H9 (cell line): ENCODE measurements around the gene TMEM209. TPM values are rescaled to one million over a fixed set of nuclear protein-coding genes. Genes with fewer than 3 reads are reported as not detected.
A peak's percentile ranks its signal among the peaks of the same experiment; 100 is the strongest.

Source experiments
- DNase-seq: peaks from one replicate; pipeline ENCODE4 v3.0.0-alpha.2; 2017
- H2AFZ ChIP-seq: one replicate; pipeline ENCODE4 v1.6.1; 2013; ENCODE audit warnings: mild to moderate bottlenecking, low read length, control low read depth, moderate library complexity
- H2AK5ac ChIP-seq: 2 replicates; pipeline ENCODE4 v1.6.1; 2013; ENCODE audit warnings: low read length, control low read depth, mixed read lengths; ENCODE audit not compliant: insufficient read length
- H2BK120ac ChIP-seq: one replicate; pipeline ENCODE4 v1.6.1; 2013; ENCODE audit warnings: low read depth, mild to moderate bottlenecking, low read length, control low read depth, inconsistent platforms; ENCODE audit not compliant: poor library complexity, severe bottlenecking
- H2BK12ac ChIP-seq: 2 replicates; pipeline ENCODE4 v1.6.1; 2013; ENCODE audit warnings: low read length, control low read depth, mixed read lengths, low read depth; ENCODE audit not compliant: insufficient read length
- H2BK15ac ChIP-seq: 2 replicates; pipeline ENCODE4 v1.6.1; 2013; ENCODE audit warnings: low read depth, low read length, control low read depth
- H2BK20ac ChIP-seq: one replicate; pipeline ENCODE4 v1.6.1; 2013; ENCODE audit warnings: low read depth, mild to moderate bottlenecking, low read length, control low read depth, inconsistent platforms; ENCODE audit not compliant: poor library complexity, severe bottlenecking
- H2BK5ac ChIP-seq: 2 replicates; pipeline ENCODE4 v1.6.1; 2013; ENCODE audit warnings: low read length, control low read depth, mixed read lengths; ENCODE audit not compliant: insufficient read length
- H3K14ac ChIP-seq: 2 replicates; pipeline ENCODE4 v1.6.1; 2013; ENCODE audit warnings: low read length, control low read depth; ENCODE audit not compliant: insufficient read depth
- H3K18ac ChIP-seq: 2 replicates; pipeline ENCODE4 v1.6.1; 2013; ENCODE audit warnings: low read depth, mild to moderate bottlenecking, mixed read lengths, low read length, control low read depth; ENCODE audit not compliant: insufficient read length
- H3K23ac ChIP-seq: 2 replicates; pipeline ENCODE4 v1.6.1; 2013; ENCODE audit warnings: low read length, control low read depth, mixed read lengths, low read depth; ENCODE audit not compliant: insufficient read length
- H3K23me2 ChIP-seq: 2 replicates; pipeline ENCODE4 v1.6.1; 2013; ENCODE audit warnings: low read depth, mild to moderate bottlenecking, mixed read lengths, low read length, control low read depth; ENCODE audit not compliant: insufficient read length, poor library complexity, severe bottlenecking
- H3K27ac ChIP-seq: 2 replicates; pipeline ENCODE4 v1.5.1; 2013; ENCODE audit warnings: low read length, control low read depth, mixed read lengths, low read depth; ENCODE audit not compliant: insufficient read length
- H3K27me3 ChIP-seq: 2 replicates; pipeline ENCODE4 v1.6.1; 2013; ENCODE audit warnings: low read length, control low read depth, inconsistent platforms; ENCODE audit not compliant: insufficient read depth
- H3K4ac ChIP-seq: 2 replicates; pipeline ENCODE4 v1.6.1; 2013; ENCODE audit warnings: low read depth, mild to moderate bottlenecking, control low read depth, inconsistent platforms, low read length, moderate library complexity
- H3K4me1 ChIP-seq: 2 replicates; pipeline ENCODE4 v1.6.1; 2013; ENCODE audit warnings: low read length, control low read depth, inconsistent platforms; ENCODE audit not compliant: insufficient read depth
- H3K4me2 ChIP-seq: 2 replicates; pipeline ENCODE4 v1.6.1; 2013; ENCODE audit warnings: low read length, control low read depth, mixed read lengths; ENCODE audit not compliant: insufficient read length, insufficient read depth
- H3K56ac ChIP-seq: 2 replicates; pipeline ENCODE4 v1.6.1; 2013; ENCODE audit warnings: low read depth, mild to moderate bottlenecking, mixed read lengths, low read length, control low read depth; ENCODE audit not compliant: insufficient read length
- H3K79me1 ChIP-seq: 2 replicates; pipeline ENCODE4 v1.6.1; 2013; ENCODE audit warnings: low read depth, mild to moderate bottlenecking, moderate library complexity, low read length, control low read depth, inconsistent platforms; ENCODE audit not compliant: insufficient read depth, poor library complexity, severe bottlenecking
- H3K79me2 ChIP-seq: 2 replicates; pipeline ENCODE4 v1.6.1; 2013; ENCODE audit warnings: low read length, control low read depth, inconsistent platforms; ENCODE audit not compliant: insufficient read depth
- H3K9ac ChIP-seq: 2 replicates; pipeline ENCODE4 v1.6.1; 2013; ENCODE audit warnings: low read length, control low read depth, mixed read lengths; ENCODE audit not compliant: insufficient read length; ENCODE audit errors: extremely low read depth
- H3K9me3 ChIP-seq: one replicate; pipeline ENCODE4 v1.6.1; 2013; ENCODE audit warnings: low read depth, low read length, inconsistent platforms; ENCODE audit not compliant: control insufficient read depth
- H3T11ph ChIP-seq: one replicate; pipeline ENCODE4 v1.6.1; 2013; ENCODE audit warnings: mild to moderate bottlenecking, low read length, control low read depth, inconsistent platforms
- H4K20me1 ChIP-seq: one replicate; pipeline ENCODE4 v1.6.1; 2013; ENCODE audit not compliant: control insufficient read depth, insufficient read length, insufficient read depth
- H4K5ac ChIP-seq: 2 replicates; pipeline ENCODE4 v1.6.1; 2013; ENCODE audit warnings: low read depth, mild to moderate bottlenecking, mixed read lengths, low read length, control low read depth; ENCODE audit not compliant: insufficient read length
- H4K8ac ChIP-seq: replicated peaks from 2 replicates; pipeline ENCODE4 v1.6.1; 2013; ENCODE audit warnings: low read length, control low read depth, mixed read lengths, low read depth; ENCODE audit not compliant: insufficient read length
- H4K91ac ChIP-seq: 2 replicates; pipeline ENCODE4 v1.6.1; 2013; ENCODE audit warnings: low read depth, mild to moderate bottlenecking, moderate library complexity, mixed read lengths, low read length, control low read depth; ENCODE audit not compliant: insufficient read length
- H3K27ac Mint-ChIP-seq, 3 experiments: 2 replicates in 2 of 3; 3 replicates in 1 of 3; pipeline ENCODE4 v1.8.0; 2020 to 2021; ENCODE audit warnings: mixed read lengths in 3 of 3, mild to moderate bottlenecking in 1 of 3, moderate library complexity in 1 of 3
- H3K27me3 Mint-ChIP-seq: 2 replicates; pipeline ENCODE4 v1.8.0; 2021; ENCODE audit warnings: low read depth, mild to moderate bottlenecking, moderate library complexity, mixed read lengths
- H3K36me3 Mint-ChIP-seq, 3 experiments: 2 replicates in 2 of 3; 3 replicates in 1 of 3; pipeline ENCODE4 v1.8.0; 2020 to 2021; ENCODE audit warnings: low read depth in 3 of 3, mixed read lengths in 3 of 3; ENCODE audit not compliant: insufficient read depth in 1 of 3
- H3K4me1 Mint-ChIP-seq, 2 experiments: 2 replicates each; pipeline ENCODE4 v1.8.0; 2020; ENCODE audit warnings: mixed read lengths in 2 of 2
- H3K4me3 Mint-ChIP-seq, 2 experiments: 2 replicates in 1 of 2; 3 replicates in 1 of 2; pipeline ENCODE4 v1.8.0; 2020 to 2021; ENCODE audit warnings: mild to moderate bottlenecking in 2 of 2, mixed read lengths in 2 of 2, moderate library complexity in 1 of 2
- H3K9me3 Mint-ChIP-seq, 2 experiments: 2 replicates in 1 of 2; 3 replicates in 1 of 2; pipeline ENCODE4 v1.8.0; 2020; ENCODE audit warnings: mild to moderate bottlenecking in 2 of 2, mixed read lengths in 2 of 2, moderate library complexity in 1 of 2
- WGBS: extraction: QIAGEN DNeasy Blood & Tissue Kit; methylation state at CpG from one replicate; pipeline ENCODE4 v1.1.7; 2013; ENCODE audit warnings: missing lambda C conversion rate, low lambda C conversion rate, mixed read lengths; ENCODE audit not compliant: insufficient read length; ENCODE audit errors: extremely low coverage; 5-methylcytosine and 5-hydroxymethylcytosine counted together
- total RNA-seq: library from RNA; stranded (reverse); gene quantifications from 2 replicates; pipeline ENCODE4 v1.2.1, GENCODE V29; 2021
- TF ChIP-seq, protein P1 (sequence below): fragments of 200-600 bp; sonication (generic); conservative IDR thresholded peaks from 3 replicates; pipeline ENCODE4 v1.8.0; 2021; ENCODE audit warnings: antibody characterized with exemption, mild to moderate bottlenecking

Gene TMEM209
- total RNA-seq, 1 experiment from 2014 or later: 30.8 TPM

DNA sequence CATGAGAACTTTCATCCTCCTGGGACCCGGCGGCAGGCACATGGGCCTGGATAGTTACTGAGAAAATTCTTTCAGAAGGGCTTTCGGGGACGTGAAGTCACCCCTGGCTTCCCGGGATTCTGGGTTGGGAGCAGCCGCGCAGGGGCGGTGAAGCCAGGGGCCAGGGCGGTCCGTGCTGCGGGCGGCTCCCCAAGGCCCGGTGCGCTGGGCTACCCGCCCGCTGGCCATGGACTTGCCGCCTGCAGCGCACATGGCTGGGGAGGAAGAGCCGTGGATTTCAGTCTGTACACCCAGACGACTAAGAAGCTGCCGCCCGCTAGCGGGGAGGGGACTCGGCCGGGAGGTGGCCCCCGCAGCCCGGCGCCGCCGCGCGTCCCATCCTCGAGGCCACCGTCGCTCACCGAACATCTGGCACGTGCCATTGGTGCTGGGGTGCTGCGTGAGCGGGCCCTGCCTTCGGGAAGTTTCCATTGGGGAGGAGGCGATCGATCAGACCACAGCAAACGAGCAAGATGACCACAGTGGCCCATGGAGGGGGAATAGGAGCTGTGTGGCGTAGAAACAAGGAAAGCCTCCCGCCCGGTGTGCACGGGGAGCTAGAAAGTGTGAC is 64.5 kb downstream of the TMEM209 start:
- 0 out of 2 replicates have a peak, but pooled peaks cover 2% of the 10 kb centered on the region for H3K4me1 ChIP-seq
- H2BK12ac ChIP-seq: no peak overlapping the region
- no peak overlapping the region for H3K56ac ChIP-seq
- Mint-ChIP-seq H3K4me3 (peak overlapping the region; percentile 58 to 71), H3K36me3 (peaks cover 2 to 13% (median 11%) of the 10 kb centered on the region in 3 experiments), H3K27me3 (peaks cover 27% of the 10 kb centered on the region), H3K9me3 (no peaks in the 10 kb centered on the region; a peak in 1 of 5 replicates), H3K4me1 (peaks cover 26 to 35% of the 10 kb centered on the region in 2 experiments), H3K27ac (peak overlapping the region in 1 of 3 experiments; percentile 96; a peak in 3 of 7 replicates)
- no peaks in the 10 kb centered on the region for H3K27me3 ChIP-seq
- no peaks in the 10 kb centered on the region for H3K79me1 ChIP-seq
- peak overlapping the region; percentile 86 for H4K91ac ChIP-seq
- H3K27ac ChIP-seq: no peak overlapping the region
- WGBS: no CpG with 5 or more reads among the region's 47 CpGs
- no peaks in the 10 kb centered on the region for H4K20me1 ChIP-seq
- peak overlapping the region; percentile 57 for H3K4me2 ChIP-seq
- DNase-seq: peak; percentile 60
- TF ChIP-seq, protein P1, sequence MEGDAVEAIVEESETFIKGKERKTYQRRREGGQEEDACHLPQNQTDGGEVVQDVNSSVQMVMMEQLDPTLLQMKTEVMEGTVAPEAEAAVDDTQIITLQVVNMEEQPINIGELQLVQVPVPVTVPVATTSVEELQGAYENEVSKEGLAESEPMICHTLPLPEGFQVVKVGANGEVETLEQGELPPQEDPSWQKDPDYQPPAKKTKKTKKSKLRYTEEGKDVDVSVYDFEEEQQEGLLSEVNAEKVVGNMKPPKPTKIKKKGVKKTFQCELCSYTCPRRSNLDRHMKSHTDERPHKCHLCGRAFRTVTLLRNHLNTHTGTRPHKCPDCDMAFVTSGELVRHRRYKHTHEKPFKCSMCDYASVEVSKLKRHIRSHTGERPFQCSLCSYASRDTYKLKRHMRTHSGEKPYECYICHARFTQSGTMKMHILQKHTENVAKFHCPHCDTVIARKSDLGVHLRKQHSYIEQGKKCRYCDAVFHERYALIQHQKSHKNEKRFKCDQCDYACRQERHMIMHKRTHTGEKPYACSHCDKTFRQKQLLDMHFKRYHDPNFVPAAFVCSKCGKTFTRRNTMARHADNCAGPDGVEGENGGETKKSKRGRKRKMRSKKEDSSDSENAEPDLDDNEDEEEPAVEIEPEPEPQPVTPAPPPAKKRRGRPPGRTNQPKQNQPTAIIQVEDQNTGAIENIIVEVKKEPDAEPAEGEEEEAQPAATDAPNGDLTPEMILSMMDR: no peak
- peak overlapping the region; percentile 96 for H3K18ac ChIP-seq
- H2BK120ac ChIP-seq: no peak overlapping the region
- peak overlapping the region; percentile 77 for H4K5ac ChIP-seq
- H2BK20ac ChIP-seq: no peak overlapping the region
- H3K4ac ChIP-seq: no peak overlapping the region; the same call in none of the 2 replicates
- no peaks in the 10 kb centered on the region for H3K9me3 ChIP-seq
- no peak overlapping the region for H2AK5ac ChIP-seq
- no peaks in the 10 kb centered on the region for H3K79me2 ChIP-seq
- no peak overlapping the region for H2AFZ ChIP-seq
- peaks cover 9% of the 10 kb centered on the region for H3K23me2 ChIP-seq
- peak overlapping the region; percentile 97 for H3K14ac ChIP-seq
- peak overlapping the region; percentile 85 for H3K9ac ChIP-seq
- no peak overlapping the region for H2BK15ac ChIP-seq
- no peak overlapping the region for H2BK5ac ChIP-seq
- H4K8ac ChIP-seq: no peak overlapping the region
- H3K23ac ChIP-seq: no peak overlapping the region
- no peak overlapping the region for H3T11ph ChIP-seq
